Stimulated activated CD4-positive, alpha-beta T cell treated with anti-CD3 and anti-CD28 coated beads, Interleukin-2, amount 100 ng/mL, for 4 hours (primary cell): ENCODE measurements around the gene ADAMTS14.

ENCODE experiments used
- DNase-seq: peaks from one replicate; pipeline ENCODE4 v3.0.0-alpha.2; 2020; ENCODE audit warnings: low read depth

The ADAMTS14 gene

GRCh38 chr10:70729763-70730357 lies 57.6 kb downstream of the ADAMTS14 start:
- DNase-seq, result no peak

GRCh38 chr10:70730955-70731354 lies 58.6 kb downstream of the ADAMTS14 start:
- DNase-seq, result no peak

GRCh38 chr10:70732569-70732968 lies 60.3 kb downstream of the ADAMTS14 start:
- no peak for DNase-seq

- DNase-seq, result no peak
Measured at GRCh38 chr10:70733051-70733450, 60.7 kb downstream of the ADAMTS14 start.

- no peak for DNase-seq
Measured at GRCh38 chr10:70735161-70735560, 62.9 kb downstream of the ADAMTS14 start.

GRCh38 chr10:70736525-70736924 lies 64.2 kb downstream of the ADAMTS14 start:
- no peak for DNase-seq

GRCh38 chr10:70737250-70737649 lies 64.9 kb downstream of the ADAMTS14 start:
- DNase-seq, result no peak

- no peak for DNase-seq
Measured at GRCh38 chr10:70738006-70738760, 65.9 kb downstream of the ADAMTS14 start.

- no peak for DNase-seq
Measured at GRCh38 chr10:70738761-70739121, 66.4 kb downstream of the ADAMTS14 start.

GRCh38 chr10:70740406-70741288 lies 68.3 kb downstream of the ADAMTS14 start:
- no peak for DNase-seq

- DNase-seq, result no peak
Measured at GRCh38 chr10:70742537-70743429, 70.5 kb downstream of the ADAMTS14 start.

GRCh38 chr10:70743430-70743788 lies 71.1 kb downstream of the ADAMTS14 start:
- DNase-seq, result no peak

- DNase-seq, result no peak
Measured at GRCh38 chr10:70743879-70744278, 71.6 kb downstream of the ADAMTS14 start.

GRCh38 chr10:70744617-70745143 lies 72.4 kb downstream of the ADAMTS14 start:
- DNase-seq, result no peak

- no peak for DNase-seq
Measured at GRCh38 chr10:70745555-70745954, 73.2 kb downstream of the ADAMTS14 start.

GRCh38 chr10:70747192-70747965 lies 75.1 kb downstream of the ADAMTS14 start:
- DNase-seq, result no peak

GRCh38 chr10:70748305-70748704 lies 76.0 kb downstream of the ADAMTS14 start:
- no peak for DNase-seq

- DNase-seq, result no peak
Measured at GRCh38 chr10:70748801-70749573, 76.7 kb downstream of the ADAMTS14 start.

- no peak for DNase-seq
Measured at GRCh38 chr10:70749756-70750155, 77.5 kb downstream of the ADAMTS14 start.

GRCh38 chr10:70750156-70750703 lies 77.9 kb downstream of the ADAMTS14 start:
- DNase-seq, result no peak
